HG03108 (cell line): ENCODE measurements around the gene ITPA.

Experiments
- ATAC-seq: cut with Tn5 transposase; IDR thresholded peaks from one replicate; pipeline ENCODE4 v1.9.1; 2021; ENCODE audit warnings: moderate library complexity; ENCODE audit not compliant: unreplicated experiment

ITPA gene

DNA sequence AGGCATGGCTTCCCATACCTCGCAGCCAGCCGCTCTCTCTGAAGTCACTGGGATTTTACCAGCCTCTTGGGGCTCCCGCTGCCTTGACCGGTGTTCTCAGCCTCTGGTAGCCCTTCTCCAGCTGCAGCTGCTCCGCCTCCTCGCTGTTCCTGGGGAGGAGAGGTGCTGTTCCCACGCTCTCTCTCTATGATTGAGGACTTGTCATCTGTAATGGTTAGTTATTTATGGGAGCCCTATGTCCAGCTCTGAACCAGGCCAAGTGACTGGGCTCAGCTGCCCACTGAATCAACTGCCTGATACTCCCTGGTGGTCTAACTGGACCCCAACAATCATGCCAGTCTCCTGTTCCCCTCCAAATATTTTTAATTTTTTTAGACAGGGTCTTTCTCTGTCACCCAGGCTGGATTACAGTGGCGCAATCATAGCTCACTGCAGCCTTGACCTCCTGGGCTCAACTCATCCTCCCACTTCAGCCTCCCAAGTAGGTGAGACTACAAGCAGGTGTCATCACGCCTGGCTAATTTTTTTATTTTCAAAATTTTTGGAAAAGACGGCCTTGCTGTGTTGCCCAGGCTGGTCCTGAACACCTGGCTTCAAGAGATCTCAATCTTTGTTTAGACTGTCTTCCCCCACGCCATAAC is 34.5 kb downstream of the ITPA start:
- ATAC-seq, result no peak

DNA sequence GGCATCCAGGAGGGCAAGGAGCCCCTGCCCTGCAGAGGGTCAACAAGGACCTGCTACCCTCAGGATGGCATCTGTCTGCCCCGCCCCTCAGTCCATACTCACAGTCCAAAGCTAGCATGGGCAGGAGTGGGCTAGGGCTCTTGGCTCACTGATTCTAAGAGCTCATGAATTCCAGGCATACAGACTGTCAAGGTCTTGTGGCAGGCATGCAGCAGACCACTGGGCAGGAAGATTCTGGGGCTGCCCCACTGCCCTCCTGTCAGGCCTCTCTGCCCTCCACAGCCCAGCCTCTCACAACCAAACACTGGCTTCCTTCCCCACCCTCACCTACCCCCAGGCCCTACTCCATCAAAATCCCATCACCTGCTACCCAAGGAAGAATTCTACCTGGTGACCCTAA is 35.3 kb downstream of the ITPA start:
- no peak for ATAC-seq

DNA sequence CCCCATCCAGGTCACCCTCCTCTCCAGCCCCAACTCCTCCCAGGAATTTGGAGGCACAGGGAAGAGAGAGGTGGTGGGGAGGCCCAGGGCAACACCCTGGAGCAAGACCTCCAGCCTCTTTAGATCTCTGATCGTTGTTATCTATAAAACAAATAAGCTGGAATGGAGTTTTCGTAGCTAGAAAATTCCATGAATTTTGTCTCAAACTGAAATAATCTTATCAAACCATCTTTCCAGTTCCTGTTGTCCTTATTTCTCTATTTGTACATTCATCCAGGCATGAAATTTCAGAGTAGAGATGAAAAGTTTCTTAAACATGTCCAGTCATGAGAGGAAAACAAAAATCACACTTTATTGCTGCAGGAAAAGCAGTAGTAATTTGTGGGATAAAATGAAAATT is 35.9 kb downstream of the ITPA start:
- ATAC-seq, result no peak

DNA sequence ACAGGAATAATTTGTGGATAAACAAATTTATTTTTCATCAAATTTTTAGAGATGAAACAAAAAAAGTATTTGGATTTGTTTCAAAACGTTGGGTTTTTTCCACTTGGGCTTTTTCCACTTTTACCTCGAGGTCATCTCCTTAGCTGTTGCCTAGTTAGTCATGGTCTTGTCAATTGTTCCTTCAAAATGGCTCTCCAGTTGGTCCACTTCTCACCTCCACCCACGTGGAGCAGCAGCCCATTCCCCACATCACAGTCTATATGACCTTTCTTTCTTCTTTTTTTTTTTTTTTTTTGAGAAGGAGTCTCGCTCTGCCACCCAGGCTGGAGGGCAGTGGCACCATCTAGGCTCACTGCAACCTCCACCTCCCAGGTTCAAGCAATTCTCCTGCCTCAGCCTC is 36.4 kb downstream of the ITPA start:
- ATAC-seq, result no peak

DNA sequence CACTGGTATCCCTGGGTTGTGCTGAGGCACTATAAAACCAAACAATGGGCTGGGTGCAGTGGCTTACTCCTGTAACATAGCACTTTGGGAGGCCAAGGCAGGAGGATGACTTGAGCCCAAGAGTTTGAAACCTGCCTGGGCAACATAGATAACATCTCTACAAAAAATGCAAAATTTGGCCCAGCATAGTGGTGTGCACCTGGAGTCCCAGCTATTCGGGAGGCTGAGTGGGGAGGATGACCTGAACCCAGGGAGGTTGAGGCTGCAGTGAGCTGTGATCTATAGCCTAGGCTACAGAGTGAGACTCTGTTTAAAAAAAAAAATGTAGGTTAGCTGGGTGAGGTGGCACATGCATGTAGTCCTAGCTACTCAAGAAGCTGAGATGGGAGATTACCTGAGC is 37.4 kb downstream of the ITPA start:
- no peak for ATAC-seq

DNA sequence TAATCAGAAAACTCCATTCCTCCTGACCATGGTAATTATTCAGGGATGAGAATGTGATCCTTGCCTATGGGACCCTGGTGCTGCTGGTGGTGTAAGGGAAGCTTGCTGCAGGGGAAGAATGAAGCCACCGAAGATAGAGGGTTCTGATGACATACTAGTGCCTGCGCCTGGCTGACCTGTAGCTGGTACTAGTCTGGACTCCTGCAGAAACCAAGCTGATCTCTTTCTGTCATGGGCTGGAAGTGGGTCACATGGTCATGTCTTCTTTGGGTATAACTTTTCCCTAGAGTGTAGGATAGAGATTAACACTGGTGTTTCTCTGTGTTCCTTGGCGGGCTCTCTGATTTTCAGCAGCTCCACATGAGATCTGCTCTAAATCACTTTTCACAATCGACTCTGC is 38.3 kb downstream of the ITPA start:
- ATAC-seq, result no peak

DNA sequence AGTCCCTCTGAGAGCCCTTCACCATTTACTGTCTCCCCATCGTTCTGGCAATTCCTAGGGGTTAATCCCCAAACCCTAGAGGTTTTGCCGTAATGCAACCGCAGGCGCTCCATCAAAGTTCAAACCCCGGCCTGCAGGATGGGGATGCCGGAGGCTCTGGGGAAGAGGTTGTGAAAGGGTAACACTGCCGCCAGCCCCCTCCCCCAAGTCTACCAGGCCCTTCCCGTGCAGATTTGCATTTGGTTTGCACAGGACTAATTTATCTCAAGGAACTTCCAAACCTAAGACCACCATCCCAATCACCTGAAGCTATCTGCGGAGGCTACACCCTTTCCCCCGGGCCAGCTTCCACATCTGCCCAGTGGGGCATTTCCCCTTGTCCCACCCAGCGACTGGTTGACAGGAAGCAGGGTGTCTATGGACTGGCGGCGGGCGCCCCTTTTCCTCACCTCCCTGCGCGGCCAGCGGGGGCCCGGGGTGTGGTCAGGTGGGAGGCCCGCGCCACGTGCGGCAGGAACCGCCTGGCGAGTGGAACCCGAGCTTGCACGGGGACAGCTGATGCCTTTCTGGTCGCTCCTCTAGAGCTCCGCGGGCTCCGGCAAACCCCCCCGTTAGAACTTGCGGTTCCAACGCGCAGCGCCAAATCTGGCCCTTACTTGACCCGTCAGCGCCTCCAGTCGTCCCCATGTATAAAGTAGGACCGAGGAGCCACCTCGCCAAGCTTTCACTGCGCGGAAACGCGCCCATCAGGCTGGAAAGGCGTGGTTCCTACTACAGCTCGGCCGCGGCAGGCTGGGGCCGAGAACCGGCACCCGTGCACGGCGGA is 39.1 kb downstream of the ITPA start:
- ATAC-seq, result no peak

DNA sequence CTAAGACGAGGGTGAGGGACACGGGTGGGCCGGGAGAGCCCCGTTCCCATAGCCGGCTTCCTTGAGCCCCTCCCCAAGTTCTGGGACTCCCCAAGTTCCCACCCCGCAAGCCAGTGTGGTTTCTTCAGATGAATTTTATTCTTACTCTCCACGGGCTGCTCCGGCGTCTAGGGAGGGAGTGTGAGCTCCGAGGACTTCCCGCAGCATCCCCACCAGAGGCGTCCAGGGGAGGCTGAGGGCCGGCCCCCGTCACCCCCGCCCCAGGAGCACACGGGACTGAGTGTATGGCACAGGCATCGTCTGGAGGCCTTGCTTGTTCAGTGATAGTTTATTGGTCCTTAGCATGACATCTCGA is 39.7 kb downstream of the ITPA start:
- ATAC-seq, result no peak

DNA sequence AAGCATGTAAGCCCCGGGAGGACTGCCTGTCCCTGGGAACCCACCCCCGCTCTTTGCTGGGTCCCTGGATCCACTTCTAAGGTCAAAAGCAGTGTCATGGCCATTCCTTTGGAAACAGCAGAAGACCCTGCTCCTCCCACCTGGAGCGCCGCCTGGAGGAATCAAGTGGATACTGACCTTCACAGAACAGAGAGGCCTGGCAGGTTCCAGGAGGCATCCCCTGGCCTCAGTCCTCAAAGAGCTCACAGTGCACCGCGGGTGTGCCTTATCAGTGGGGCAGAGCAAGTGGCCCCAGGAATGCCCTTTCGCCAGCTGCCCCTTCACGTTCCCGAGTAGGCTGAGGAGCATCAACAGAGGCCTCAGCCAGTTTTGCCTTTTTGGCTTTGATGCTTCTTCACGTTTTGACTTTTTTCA is 40.8 kb downstream of the ITPA start:
- no peak for ATAC-seq

DNA sequence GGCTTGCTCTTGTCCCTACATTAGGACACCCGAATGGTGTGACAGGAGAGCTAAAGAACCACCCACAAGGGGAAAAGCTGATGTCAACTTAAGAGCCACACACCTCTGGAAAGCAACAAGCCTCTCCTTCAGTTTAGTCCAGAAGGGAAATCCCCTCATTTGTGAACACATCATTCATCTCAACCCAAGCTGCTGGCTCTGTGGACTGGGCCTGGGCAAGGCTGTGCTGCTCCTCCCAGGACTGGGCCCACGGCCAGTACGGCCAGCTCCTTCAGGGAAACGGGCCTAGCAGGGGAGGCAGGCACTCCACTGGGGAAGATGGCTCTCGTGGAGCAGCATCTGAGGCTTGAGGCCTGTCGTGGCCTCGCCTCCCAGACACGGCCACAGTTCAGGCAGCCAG is 42.5 kb downstream of the ITPA start:
- ATAC-seq, result no peak

DNA sequence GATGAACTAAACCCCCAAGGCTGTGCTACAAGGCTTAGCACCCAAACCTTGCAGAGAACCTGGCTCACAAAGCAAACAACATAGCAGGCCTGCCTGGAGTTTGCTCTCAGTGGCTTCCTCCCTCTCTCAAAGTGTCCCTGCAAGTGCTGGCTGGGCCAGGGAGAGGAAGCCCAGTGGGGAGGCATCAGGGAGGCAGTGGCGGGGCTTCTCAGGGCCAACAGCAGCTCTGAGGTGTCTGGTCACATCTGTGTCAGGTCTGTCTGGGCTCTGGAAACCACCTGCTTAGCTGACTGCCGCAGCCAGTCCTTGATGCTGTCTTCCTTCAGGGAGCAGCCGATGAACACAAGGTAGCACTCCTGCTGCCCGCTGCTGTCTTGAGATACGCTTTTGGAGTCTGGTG is 46.4 kb downstream of the ITPA start:
- ATAC-seq, result no peak

DNA sequence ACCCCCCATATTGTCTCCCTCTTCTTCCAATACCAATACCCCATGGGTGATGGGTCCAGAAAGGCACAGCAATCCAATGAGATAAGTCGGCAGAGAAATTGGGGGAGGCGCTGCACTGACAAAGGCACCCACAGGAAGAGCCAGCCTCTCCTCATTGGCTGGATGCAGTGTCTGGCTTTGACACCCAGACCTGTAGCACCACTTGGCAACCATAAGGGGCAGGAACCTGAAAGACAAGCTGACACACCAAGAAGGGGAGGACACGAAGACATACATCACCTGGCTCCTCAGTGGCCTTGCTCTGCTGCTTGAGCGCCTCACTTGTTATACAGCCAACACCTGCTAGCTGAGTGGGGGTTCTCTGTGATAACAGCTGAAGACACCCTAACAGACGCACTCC is 49.1 kb downstream of the ITPA start:
- no peak for ATAC-seq

DNA sequence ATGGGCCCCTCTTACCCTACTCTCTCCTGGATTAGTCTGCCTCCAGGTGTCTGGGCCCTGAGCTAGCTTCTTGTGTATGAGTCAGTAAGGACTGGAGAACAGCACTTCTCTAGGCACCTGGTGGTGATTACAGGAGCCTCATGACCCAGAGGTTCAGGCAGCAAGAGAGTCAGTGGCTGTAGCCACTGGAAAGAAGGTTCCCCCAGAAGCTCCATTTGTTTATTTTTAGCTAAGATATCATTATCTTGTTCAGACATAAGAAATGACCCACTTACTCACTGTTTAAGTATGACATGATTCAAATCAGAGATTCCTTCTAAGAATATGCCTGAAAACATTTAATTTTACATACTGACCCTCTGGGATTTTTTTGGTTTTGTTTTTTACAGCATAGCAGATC is 53.3 kb downstream of the ITPA start:
- no peak for ATAC-seq

DNA sequence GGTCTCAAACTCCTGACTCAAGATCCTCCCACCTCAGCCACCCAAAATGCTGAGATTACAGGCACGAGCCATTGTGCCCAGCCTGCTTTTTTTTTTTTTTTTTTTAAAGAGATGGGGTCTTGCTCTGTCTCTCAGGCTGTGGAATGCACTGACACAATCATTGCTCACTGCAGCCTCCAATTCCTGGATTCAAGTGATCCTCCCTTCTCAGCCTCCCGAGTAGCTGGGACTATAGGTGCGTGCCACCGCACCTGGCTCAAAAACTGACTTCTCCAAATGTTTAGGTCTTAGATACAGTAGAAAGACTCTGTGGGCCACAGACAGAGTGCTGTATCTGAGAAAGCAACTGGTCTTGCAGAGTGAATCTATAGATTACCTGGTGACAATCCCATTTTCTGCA is 60.8 kb downstream of the ITPA start:
- no peak for ATAC-seq

DNA sequence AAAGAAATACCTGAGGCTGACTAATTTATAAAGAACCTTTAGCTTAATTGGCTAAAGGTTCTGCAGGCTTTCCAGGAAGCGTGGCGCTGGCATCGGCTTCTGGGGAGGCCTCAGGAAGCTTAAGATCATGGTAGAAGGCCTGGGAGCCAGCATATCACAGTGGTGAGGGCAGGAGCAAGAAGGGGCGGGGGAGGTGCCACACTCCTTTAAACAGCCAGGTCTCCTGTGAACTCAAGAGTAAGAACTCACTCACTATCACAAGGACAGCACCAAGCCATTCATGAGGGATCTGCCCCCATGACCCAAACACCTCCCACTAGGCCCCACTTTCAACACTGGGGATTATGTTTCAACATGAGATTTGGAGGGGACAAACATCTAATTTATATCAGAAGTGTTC is 64.1 kb downstream of the ITPA start:
- ATAC-seq, result no peak
